ENCODE measurements around the gene GTPBP6.

DNA sequence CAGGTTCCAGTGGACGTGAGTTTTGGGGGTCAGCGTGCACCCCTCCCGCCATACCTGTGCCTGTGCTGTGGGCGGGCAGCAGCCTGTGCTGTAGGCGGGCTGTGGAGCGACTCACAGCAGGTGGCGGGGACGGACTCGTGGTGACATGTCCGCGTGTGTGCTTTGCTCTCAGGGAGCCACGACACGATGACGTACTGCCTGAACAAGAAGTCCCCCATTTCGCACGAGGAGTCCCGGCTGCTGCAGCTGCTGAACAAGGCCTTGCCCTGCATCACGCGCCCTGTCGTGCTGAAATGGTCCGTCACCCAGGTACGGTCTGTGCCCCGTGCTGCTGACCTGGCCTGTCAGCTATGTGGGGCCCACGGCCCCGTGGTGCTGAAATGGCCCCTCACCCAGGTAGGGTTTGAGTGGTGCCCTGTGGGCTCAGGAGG is 30.0 kb downstream of the GTPBP6 start:
- TF ChIP-seq, protein P1, sequence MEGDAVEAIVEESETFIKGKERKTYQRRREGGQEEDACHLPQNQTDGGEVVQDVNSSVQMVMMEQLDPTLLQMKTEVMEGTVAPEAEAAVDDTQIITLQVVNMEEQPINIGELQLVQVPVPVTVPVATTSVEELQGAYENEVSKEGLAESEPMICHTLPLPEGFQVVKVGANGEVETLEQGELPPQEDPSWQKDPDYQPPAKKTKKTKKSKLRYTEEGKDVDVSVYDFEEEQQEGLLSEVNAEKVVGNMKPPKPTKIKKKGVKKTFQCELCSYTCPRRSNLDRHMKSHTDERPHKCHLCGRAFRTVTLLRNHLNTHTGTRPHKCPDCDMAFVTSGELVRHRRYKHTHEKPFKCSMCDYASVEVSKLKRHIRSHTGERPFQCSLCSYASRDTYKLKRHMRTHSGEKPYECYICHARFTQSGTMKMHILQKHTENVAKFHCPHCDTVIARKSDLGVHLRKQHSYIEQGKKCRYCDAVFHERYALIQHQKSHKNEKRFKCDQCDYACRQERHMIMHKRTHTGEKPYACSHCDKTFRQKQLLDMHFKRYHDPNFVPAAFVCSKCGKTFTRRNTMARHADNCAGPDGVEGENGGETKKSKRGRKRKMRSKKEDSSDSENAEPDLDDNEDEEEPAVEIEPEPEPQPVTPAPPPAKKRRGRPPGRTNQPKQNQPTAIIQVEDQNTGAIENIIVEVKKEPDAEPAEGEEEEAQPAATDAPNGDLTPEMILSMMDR (IDR thresholded peaks at IDR 0.05; ENCODE audit: low read length): no peak
- TF ChIP-seq EZH2 (IDR thresholded peaks at IDR 0.05; ENCODE audit: borderline replicate concordance, low read length): no peak

All from OCI-LY1 (cell line).